Adipocyte (in vitro differentiated cells): ENCODE data around the gene ZNF808.
"Not testable (repeated sequence)": the region's sequence is repeated elsewhere in the genome, so short reads cannot be mapped to it uniquely, and the experiment has no call there.

Source experiments
- DNase-seq: peaks from one replicate; pipeline ENCODE4 v3.0.0-alpha.2; 2015; ENCODE audit warnings: low read depth
- H3K27me3 ChIP-seq: replicated peaks from 2 replicates; pipeline ENCODE4 v1.7.0; 2013; ENCODE audit warnings: mild to moderate bottlenecking, low read length, moderate library complexity; ENCODE audit not compliant: control insufficient read depth, insufficient read depth
- H3K36me3 ChIP-seq: 2 replicates; pipeline ENCODE4 v1.7.0; 2013; ENCODE audit warnings: low read length, mild to moderate bottlenecking, moderate library complexity; ENCODE audit not compliant: control insufficient read depth, insufficient read depth, severe bottlenecking
- H3K4me1 ChIP-seq: 2 replicates; pipeline ENCODE4 v1.7.0; 2013; ENCODE audit warnings: mild to moderate bottlenecking, low read length, moderate library complexity; ENCODE audit not compliant: control insufficient read depth, insufficient read depth
- H3K4me3 ChIP-seq: 2 replicates; pipeline ENCODE4 v1.7.0; 2013; ENCODE audit warnings: mild to moderate bottlenecking, low read length, moderate library complexity
- H3K9ac ChIP-seq: 2 replicates; pipeline ENCODE4 v1.7.0; 2013; ENCODE audit warnings: mild to moderate bottlenecking, low read length, moderate library complexity
- H3K9me3 ChIP-seq: 2 replicates; pipeline ENCODE4 v1.7.0; 2013; ENCODE audit warnings: mild to moderate bottlenecking, low read length, moderate library complexity; ENCODE audit not compliant: control insufficient read depth

Gene ZNF808

DNA sequence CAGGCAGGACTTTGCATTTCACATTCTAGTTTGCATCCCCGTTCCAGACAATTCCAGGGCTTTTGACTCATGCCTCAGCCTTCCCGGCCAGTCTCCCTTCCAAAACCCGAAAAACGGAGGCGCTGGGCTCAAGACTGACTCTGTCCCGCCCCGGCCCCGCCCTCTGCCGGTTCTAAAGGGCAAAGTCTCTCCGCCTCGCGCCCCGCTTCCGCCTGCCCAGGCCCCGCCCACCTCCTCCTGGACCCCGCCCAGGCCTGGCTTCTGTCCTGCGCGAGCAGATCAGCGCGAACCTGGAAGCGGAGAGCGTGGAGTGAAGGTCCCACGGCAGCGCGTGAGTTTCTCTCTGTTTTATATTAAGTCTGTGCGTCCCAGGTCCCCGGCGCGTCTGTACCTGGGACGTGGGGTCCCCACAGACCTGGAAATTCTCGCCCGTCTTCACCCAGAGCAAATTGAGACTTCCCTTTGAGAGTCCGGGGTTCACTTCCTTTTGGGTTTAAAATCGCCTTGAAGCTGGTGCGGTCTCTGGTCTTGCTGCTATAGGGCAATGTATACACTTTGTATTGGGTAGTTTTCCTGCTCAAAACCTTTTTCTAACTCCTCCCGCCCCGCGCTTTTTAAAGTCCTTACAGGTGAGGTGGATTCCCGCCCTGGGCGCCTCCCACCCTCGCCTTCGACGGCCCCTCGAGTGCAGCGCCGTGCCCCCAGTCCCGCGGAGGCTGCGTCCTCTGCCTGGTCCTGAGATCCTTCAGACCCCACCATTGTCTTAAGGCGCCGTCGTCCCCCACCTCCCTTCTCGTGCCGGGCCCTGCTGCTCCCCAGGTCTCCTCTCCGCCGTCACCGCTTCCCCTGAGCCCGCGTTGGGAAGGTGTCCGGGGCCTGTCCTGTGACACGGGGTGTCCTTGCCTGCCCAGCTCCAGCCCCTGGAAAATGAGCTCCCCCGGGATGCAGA, 73.8 kb downstream of the ZNF808 start:
- H3K4me1 ChIP-seq: peaks cover 10% of the 10 kb centered on the region
- peak overlapping the region; percentile 74 for H3K9ac ChIP-seq
- no peaks in the 10 kb centered on the region for H3K27me3 ChIP-seq
- H3K9me3 ChIP-seq: peaks cover 9% of the 10 kb centered on the region
- peak overlapping the region; percentile 85 for H3K4me3 ChIP-seq
- peak; percentile 98 for DNase-seq
- H3K36me3 ChIP-seq: peaks cover 4% of the 10 kb centered on the region

DNA sequence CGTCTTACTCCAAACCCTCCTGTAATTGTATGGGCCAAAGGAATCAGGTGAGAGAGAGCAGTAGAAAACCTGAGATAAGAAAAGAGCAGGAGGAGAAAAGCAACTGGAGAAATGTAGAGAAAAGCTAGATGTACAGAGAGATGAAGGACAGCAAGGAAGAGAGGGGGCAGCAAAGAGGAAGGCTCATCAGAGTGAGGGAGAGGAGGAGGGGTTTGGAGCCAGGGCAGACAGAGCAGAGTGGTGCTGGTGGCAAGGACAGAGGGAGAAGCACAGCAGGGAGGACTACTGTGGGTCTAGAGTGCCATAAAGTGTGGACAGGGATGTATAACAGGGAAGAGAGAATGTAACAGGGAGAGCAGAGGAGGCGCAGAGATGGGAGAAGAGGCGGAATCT, 74.5 kb downstream of the ZNF808 start:
- Histone ChIP-seq H3K4me3 (peak overlapping the region; percentile 85), H3K9ac (peak overlapping the region; percentile 74)
- not testable (repeated sequence) for H3K4me1 ChIP-seq, H3K27me3 ChIP-seq, H3K9me3 ChIP-seq, H3K36me3 ChIP-seq
- DNase-seq: peak; percentile 39

DNA sequence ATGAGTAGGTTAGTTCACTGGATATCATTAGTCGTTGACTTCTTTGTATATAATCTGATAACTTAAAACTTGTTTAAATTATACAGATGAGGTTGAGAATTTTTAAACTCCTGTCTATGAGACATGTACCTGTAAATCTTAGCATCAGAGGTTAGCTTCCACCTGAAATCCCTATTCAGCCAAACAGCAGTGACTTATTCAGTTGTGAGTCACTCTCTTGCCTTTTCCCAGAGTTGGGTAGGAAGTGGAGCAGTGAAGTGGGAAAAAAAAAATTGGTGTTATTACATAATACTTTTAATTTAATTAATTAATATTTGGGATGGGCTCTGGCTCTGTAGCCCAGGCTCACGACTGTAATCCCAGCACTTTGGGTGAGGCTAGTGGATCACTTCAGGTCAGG, 75.5 kb downstream of the ZNF808 start:
- Histone ChIP-seq H3K36me3 (no peaks in the 10 kb centered on the region), H3K9ac (no peak overlapping the region), H3K4me3 (no peak overlapping the region), H3K27me3 (no peaks in the 10 kb centered on the region), H3K4me1 (peaks cover 10% of the 10 kb centered on the region), H3K9me3 (no peaks in the 10 kb centered on the region)
- DNase-seq: no peak

DNA sequence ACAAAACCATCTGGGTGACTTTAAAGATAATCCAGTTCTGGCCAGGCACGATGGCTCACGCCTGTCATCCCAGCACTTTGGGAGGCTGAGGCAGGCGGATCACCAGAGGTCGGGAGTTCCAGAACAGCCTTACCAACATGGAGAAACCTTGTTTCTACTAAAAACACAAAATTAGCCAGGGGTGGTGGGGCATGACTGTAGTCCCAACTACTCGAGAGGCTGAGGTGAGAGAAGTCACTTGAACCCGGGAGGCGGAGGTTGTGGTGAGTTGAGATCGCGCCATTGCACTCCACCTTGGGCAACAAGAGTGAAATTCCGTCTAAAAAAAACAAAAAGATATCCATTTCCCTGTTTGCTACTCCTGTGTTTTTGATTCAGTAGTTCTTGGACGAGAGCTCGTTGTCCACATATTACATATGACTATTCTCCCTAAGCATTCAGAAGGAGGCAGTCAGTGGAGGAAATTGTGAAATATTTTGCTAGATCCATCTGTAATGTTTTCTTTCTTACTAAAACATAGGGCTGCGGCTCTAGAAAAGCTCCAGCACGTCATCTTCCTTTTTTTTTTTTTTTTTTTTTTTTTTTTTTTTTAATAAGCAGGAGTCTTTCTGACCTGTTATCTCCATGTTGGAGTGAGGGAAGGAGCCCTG, 76.2 kb downstream of the ZNF808 start:
- Histone ChIP-seq H3K27me3 (no peaks in the 10 kb centered on the region), H3K4me3 (no peak overlapping the region), H3K4me1 (peaks cover 10% of the 10 kb centered on the region), H3K9ac (no peak overlapping the region), H3K9me3 (no peaks in the 10 kb centered on the region), H3K36me3 (no peaks in the 10 kb centered on the region)
- DNase-seq: peak; percentile 51
